Astrocyte (in vitro differentiated cells and primary cell): ENCODE results near the gene ITPA. TPM values are rescaled to one million over a fixed set of nuclear protein-coding genes. Genes with fewer than 3 reads are reported as not detected.

Source experiments
- DNase-seq: peaks from one replicate; pipeline ENCODE4 v3.0.0-alpha.2; 2010; ENCODE audit warnings: low read depth
- FAIRE-seq: peaks from 2 replicates; lab custom pipeline; 2011; peaks lifted over from hg19 to GRCh38; lab: Jason Lieb, UNC
- H2AFZ ChIP-seq: 2 replicates; pipeline ENCODE4 v1.6.0; 2012; ENCODE audit warnings: low read depth, low read length, inconsistent platforms
- H3K27ac ChIP-seq: 2 replicates; pipeline ENCODE4 v1.5.1; 2011; ENCODE audit warnings: low read depth, low read length, inconsistent platforms
- H3K27me3 ChIP-seq: 2 replicates; pipeline ENCODE4 v1.6.0; 2011; ENCODE audit warnings: low read length, inconsistent platforms; ENCODE audit not compliant: insufficient read depth
- H3K36me3 ChIP-seq: 2 replicates; pipeline ENCODE4 v1.5.1; 2011; ENCODE audit warnings: low read length, inconsistent platforms; ENCODE audit not compliant: insufficient read depth
- H3K4me1 ChIP-seq: 2 replicates; pipeline ENCODE4 v1.5.1; 2011; ENCODE audit warnings: low read length, inconsistent platforms; ENCODE audit not compliant: insufficient read depth
- H3K4me2 ChIP-seq: 2 replicates; pipeline ENCODE4 v1.6.0; 2012; ENCODE audit warnings: low read length, inconsistent platforms
- H3K4me3 ChIP-seq: 2 replicates; pipeline ENCODE4 v1.5.1; 2011; ENCODE audit warnings: low read depth, mild to moderate bottlenecking, low read length, inconsistent platforms; ENCODE audit not compliant: insufficient read depth
- H3K79me2 ChIP-seq: 2 replicates; pipeline ENCODE4 v1.6.0; 2012; ENCODE audit warnings: mild to moderate bottlenecking, low read length, inconsistent platforms; ENCODE audit not compliant: insufficient read depth
- H3K9ac ChIP-seq: 2 replicates; pipeline ENCODE4 v1.6.0; 2012; ENCODE audit warnings: mild to moderate bottlenecking, low read length, inconsistent platforms
- H3K9me3 ChIP-seq: 2 replicates; pipeline ENCODE4 v1.5.1; 2012; ENCODE audit warnings: low read depth, mild to moderate bottlenecking, low read length, inconsistent platforms; ENCODE audit not compliant: insufficient read depth
- H4K20me1 ChIP-seq: 2 replicates; pipeline ENCODE4 v1.6.0; 2012; ENCODE audit warnings: low read length, inconsistent platforms; ENCODE audit not compliant: insufficient read depth
- H3K27ac Mint-ChIP-seq: one replicate; pipeline ENCODE4 v1.8.0; 2021; ENCODE audit warnings: mild to moderate bottlenecking, mixed read lengths; ENCODE audit not compliant: unreplicated experiment
- H3K27me3 Mint-ChIP-seq: one replicate; pipeline ENCODE4 v1.8.0; 2021; ENCODE audit warnings: low read depth, mixed read lengths; ENCODE audit not compliant: unreplicated experiment
- H3K36me3 Mint-ChIP-seq: one replicate; pipeline ENCODE4 v1.8.0; 2021; ENCODE audit warnings: low read depth, mixed read lengths; ENCODE audit not compliant: unreplicated experiment
- H3K4me1 Mint-ChIP-seq: one replicate; pipeline ENCODE4 v1.8.0; 2021; ENCODE audit warnings: low read depth, mixed read lengths; ENCODE audit not compliant: unreplicated experiment
- H3K4me3 Mint-ChIP-seq: one replicate; pipeline ENCODE4 v1.8.0; 2021; ENCODE audit warnings: mild to moderate bottlenecking, moderate library complexity, mixed read lengths; ENCODE audit not compliant: unreplicated experiment
- H3K9me3 Mint-ChIP-seq: one replicate; pipeline ENCODE4 v1.8.0; 2021; ENCODE audit warnings: mild to moderate bottlenecking, mixed read lengths; ENCODE audit not compliant: unreplicated experiment
- CTCF ChIP-seq: IDR thresholded peaks from 2 replicates; pipeline ENCODE4 v1.5.1; 2011; ENCODE audit warnings: low read depth, mild to moderate bottlenecking, inconsistent platforms, low read length, moderate library complexity; ENCODE audit not compliant: insufficient read depth
- EZH2 ChIP-seq: IDR thresholded peaks from 2 replicates; pipeline ENCODE4 v1.6.1; 2012; ENCODE audit warnings: mild to moderate bottlenecking, low read length, inconsistent platforms; ENCODE audit not compliant: insufficient read depth
- total RNA-seq: library from RNA; stranded (reverse); gene quantifications from 2 replicates; pipeline ENCODE4 v1.2.1, GENCODE V29; 2021

The ITPA gene
- total RNA-seq, 1 donor from 2014 or later = 55.5 TPM

DNA sequence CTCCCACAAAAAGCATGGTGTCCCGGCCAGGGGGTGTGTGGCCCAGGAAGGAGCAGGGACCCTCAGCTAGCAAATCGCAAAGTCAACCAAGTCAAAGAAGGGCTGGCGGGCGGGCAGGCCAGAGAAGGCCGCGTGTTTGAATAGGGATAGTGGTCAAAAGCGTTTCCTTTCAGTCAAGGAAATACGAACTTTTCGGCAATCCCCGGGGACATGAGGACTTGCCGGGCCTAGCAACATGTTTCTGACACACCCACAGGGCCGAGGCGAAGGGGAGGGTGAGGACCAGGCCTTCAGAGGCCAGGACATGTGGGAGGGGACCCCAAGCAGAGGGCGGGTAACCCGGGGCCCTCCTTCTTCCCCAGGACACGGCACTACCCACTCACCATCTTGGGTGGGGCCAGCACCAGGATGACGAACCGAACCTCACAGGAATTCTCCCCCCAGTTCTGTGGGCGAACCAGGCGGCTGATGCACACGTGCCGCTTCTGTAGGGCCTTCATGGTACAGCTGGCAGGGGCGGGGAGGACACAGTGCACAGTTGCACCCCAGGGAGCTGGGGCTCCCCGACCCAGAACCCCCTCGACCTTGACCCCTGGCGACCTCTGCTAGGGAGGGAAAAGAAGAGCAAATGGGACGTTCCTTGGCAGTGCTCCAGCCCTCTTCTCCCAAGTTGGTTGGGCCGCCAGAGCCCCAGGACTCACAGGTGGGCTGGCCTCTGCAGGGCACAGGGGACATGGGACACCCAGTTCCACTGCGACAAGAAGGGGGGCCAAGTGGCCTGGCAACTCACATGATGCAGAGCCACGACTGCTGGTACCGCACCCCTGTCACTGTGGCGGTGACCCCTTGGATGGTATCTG is 24.1 kb downstream of the ITPA start:
- H3K79me2 ChIP-seq = no peaks in the 10 kb centered on the region
- TF ChIP-seq CTCF (no peak), EZH2 (no peak)
- Mint-ChIP-seq H3K4me3 (no peak overlapping the region), H3K36me3 (peaks cover 5% of the 10 kb centered on the region), H3K9me3 (no peaks in the 10 kb centered on the region), H3K27me3 (peaks cover 25% of the 10 kb centered on the region), H3K27ac (no peak overlapping the region), H3K4me1 (no peaks in the 10 kb centered on the region)
- no peak overlapping the region for H3K4me2 ChIP-seq
- peaks cover under 1% of the 10 kb centered on the region for H3K4me1 ChIP-seq
- no peak overlapping the region for H3K9ac ChIP-seq
- FAIRE-seq (no peak), DNase-seq (no peak)
- no peaks in the 10 kb centered on the region for H3K9me3 ChIP-seq
- H3K36me3 ChIP-seq = no peaks in the 10 kb centered on the region
- H3K27ac ChIP-seq = no peak overlapping the region
- peaks cover 21% of the 10 kb centered on the region for H4K20me1 ChIP-seq
- H2AFZ ChIP-seq = no peak overlapping the region
- peaks cover 16% of the 10 kb centered on the region for H3K27me3 ChIP-seq
- no peak overlapping the region for H3K4me3 ChIP-seq

DNA sequence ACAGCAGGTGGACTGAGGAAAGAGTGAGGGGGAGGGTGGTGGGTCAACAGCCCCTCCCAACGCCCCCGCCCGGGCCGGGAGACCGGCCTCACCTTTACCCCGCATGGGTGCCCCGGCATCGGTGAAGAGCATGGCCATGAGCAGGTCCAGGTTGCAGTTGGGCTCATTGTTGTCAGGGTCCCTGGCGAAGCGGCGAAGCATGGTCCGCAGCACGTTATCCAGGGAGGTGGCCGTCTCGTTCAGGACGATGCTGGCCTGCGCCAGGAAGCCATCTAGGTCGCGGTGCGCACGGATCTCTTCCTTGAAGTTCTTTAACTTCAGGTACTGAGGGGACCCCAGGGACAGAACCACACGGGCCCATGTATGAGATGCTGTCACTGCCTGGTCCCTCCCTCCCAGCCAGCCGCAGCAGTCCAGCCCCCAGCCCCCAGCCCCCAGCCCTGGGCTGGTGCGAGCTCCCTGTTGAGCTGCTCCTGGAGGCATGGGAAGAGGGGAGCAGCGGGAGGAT is 24.7 kb downstream of the ITPA start:
- no peaks in the 10 kb centered on the region for H3K79me2 ChIP-seq
- peaks cover 27% of the 10 kb centered on the region for H3K27me3 Mint-ChIP-seq
- DNase-seq (no peak), FAIRE-seq (no peak)
- no peak overlapping the region for H3K27ac ChIP-seq
- H3K4me3 Mint-ChIP-seq = no peak overlapping the region
- no peaks in the 10 kb centered on the region for H3K4me1 Mint-ChIP-seq
- H3K36me3 ChIP-seq = no peaks in the 10 kb centered on the region
- H3K9me3 ChIP-seq = no peaks in the 10 kb centered on the region
- H3K36me3 Mint-ChIP-seq = peaks cover 5% of the 10 kb centered on the region
- peaks cover 18% of the 10 kb centered on the region for H3K27me3 ChIP-seq
- H3K4me1 ChIP-seq = peaks cover 2% of the 10 kb centered on the region
- H4K20me1 ChIP-seq = peaks cover 21% of the 10 kb centered on the region
- no peak overlapping the region for H3K4me3 ChIP-seq
- TF ChIP-seq CTCF = no peak
- TF ChIP-seq EZH2 = no peak
- no peak overlapping the region for H3K27ac Mint-ChIP-seq
- H3K4me2 ChIP-seq = no peak overlapping the region
- H3K9ac ChIP-seq = no peak overlapping the region
- no peaks in the 10 kb centered on the region for H3K9me3 Mint-ChIP-seq
- no peak overlapping the region for H2AFZ ChIP-seq
